IMR-90 (cell line): Measurements from ENCODE around the gene PANK2. TPM values are rescaled to one million over a fixed set of nuclear protein-coding genes. Genes with fewer than 3 reads are reported as not detected.

ENCODE experiments used
- ATAC-seq: fragments of 200-7000 bp; cut with Tn5 transposase; 2 replicates; pipeline ENCODE4 v1.9.1; 2020; ENCODE audit warnings: low read depth, mild to moderate bottlenecking, moderate library complexity
- BruUV-seq: library from RNA; stranded (reverse); fragments of 400-500 nt; replicated peaks from 2 replicates; lab custom pipeline; 2021; lab: Mats Ljungman, UMichigan
- CTCF ChIA-PET: fragments of 300-600 bp; formaldehyde crosslinking; extraction: SDS; loops from one replicate; lab custom pipeline; 2021; ENCODE audit warnings: antibody characterized with exemption; lab: Yijun Ruan, JAX
- POLR2A ChIA-PET: fragments of 300-600 bp; sonication (Branson Sonifier 250); formaldehyde crosslinking; loops from one replicate; lab custom pipeline; 2022; ENCODE audit warnings: antibody characterized with exemption; ENCODE audit not compliant: unreplicated experiment; lab: Charles Lee
- DNase-seq: peaks from one replicate; pipeline ENCODE4 v3.0.0; 2013
- H2AFZ ChIP-seq: replicated peaks from 2 replicates; pipeline ENCODE3; 2013; ENCODE audit warnings: low read length, mild to moderate bottlenecking; ENCODE audit not compliant: poor library complexity
- H2AK5ac ChIP-seq: 2 replicates; pipeline ENCODE4 v1.6.1; 2013; ENCODE audit warnings: low read depth, low read length, inconsistent platforms
- H2AK9ac ChIP-seq: replicated peaks from 2 replicates; pipeline ENCODE3; 2013; ENCODE audit warnings: mild to moderate bottlenecking, low read depth, low read length, moderate library complexity; ENCODE audit not compliant: poor library complexity
- H2BK120ac ChIP-seq: 2 replicates; pipeline ENCODE4 v1.6.1; 2013; ENCODE audit warnings: low read depth, low read length, inconsistent platforms
- H2BK15ac ChIP-seq: 3 replicates; pipeline ENCODE4 v1.6.1; 2013; ENCODE audit warnings: low read depth, low read length, inconsistent platforms
- H2BK20ac ChIP-seq: 2 replicates; pipeline ENCODE4 v1.6.1; 2013; ENCODE audit warnings: low read depth, mild to moderate bottlenecking, inconsistent platforms, low read length, moderate library complexity
- H2BK5ac ChIP-seq: 2 replicates; pipeline ENCODE4 v1.6.1; 2013; ENCODE audit warnings: mild to moderate bottlenecking, low read depth, low read length, inconsistent platforms; ENCODE audit not compliant: poor library complexity, severe bottlenecking
- H3K14ac ChIP-seq: replicated peaks from 2 replicates; pipeline ENCODE4 v1.6.1; 2013; ENCODE audit warnings: low read depth, low read length, inconsistent platforms
- H3K18ac ChIP-seq: 2 replicates; pipeline ENCODE4 v1.6.1; 2013; ENCODE audit warnings: low read depth, low read length, control low read depth
- H3K23ac ChIP-seq: 2 replicates; pipeline ENCODE4 v1.6.1; 2013; ENCODE audit warnings: low read depth, low read length, inconsistent platforms
- H3K27ac ChIP-seq: 2 replicates; pipeline ENCODE4 v1.5.1; 2013; ENCODE audit warnings: mild to moderate bottlenecking, control low read depth, low read length; ENCODE audit not compliant: insufficient read depth
- H3K27me3 ChIP-seq: 2 replicates; pipeline ENCODE4 v1.6.1; 2013; ENCODE audit warnings: low read length; ENCODE audit not compliant: control insufficient read depth, insufficient read depth
- H3K36me3 ChIP-seq: 2 replicates; pipeline ENCODE4 v1.6.1; 2013; ENCODE audit warnings: low read length, mixed read lengths; ENCODE audit not compliant: control insufficient read depth, insufficient read depth
- H3K4ac ChIP-seq: 2 replicates; pipeline ENCODE4 v1.6.1; 2013; ENCODE audit warnings: low read depth, low read length, inconsistent platforms
- H3K4me1 ChIP-seq: 2 replicates; pipeline ENCODE4 v1.6.1; 2013; ENCODE audit warnings: low read length, mixed read lengths; ENCODE audit not compliant: control insufficient read depth, insufficient read depth
- H3K4me2 ChIP-seq: 2 replicates; pipeline ENCODE4 v1.6.1; 2013; ENCODE audit warnings: low read depth, mild to moderate bottlenecking, control low read depth, low read length, moderate library complexity
- H3K4me3 ChIP-seq: 2 replicates; pipeline ENCODE4 v1.5.1; 2013; ENCODE audit warnings: low read depth, mild to moderate bottlenecking, control low read depth, low read length, moderate library complexity; ENCODE audit not compliant: insufficient read depth
- H3K56ac ChIP-seq: 2 replicates; pipeline ENCODE4 v1.6.1; 2013; ENCODE audit warnings: low read length, inconsistent platforms; ENCODE audit not compliant: insufficient read depth; ENCODE audit errors: extremely low read depth
- H3K79me1 ChIP-seq, 2 experiments: 2 replicates each; pipeline ENCODE4 v1.6.1; 2013; ENCODE audit warnings: low read length in 2 of 2, inconsistent platforms in 1 of 2, low read depth in 1 of 2
- H3K9ac ChIP-seq: 2 replicates; pipeline ENCODE4 v1.6.1; 2013; ENCODE audit warnings: low read depth, low read length, control low read depth
- H3K9me1 ChIP-seq: 2 replicates; pipeline ENCODE4 v1.6.1; 2013; ENCODE audit warnings: low read length, inconsistent platforms; ENCODE audit not compliant: insufficient read depth
- H3K9me3 ChIP-seq: 2 replicates; pipeline ENCODE4 v1.6.1; 2013; ENCODE audit warnings: low read length; ENCODE audit not compliant: control insufficient read depth, insufficient read depth
- H4K20me1 ChIP-seq: 2 replicates; pipeline ENCODE4 v1.6.1; 2013; ENCODE audit warnings: low read length, inconsistent platforms; ENCODE audit not compliant: insufficient read depth
- H4K5ac ChIP-seq: 2 replicates; pipeline ENCODE4 v1.6.1; 2013; ENCODE audit warnings: mild to moderate bottlenecking, low read depth, low read length, control low read depth
- H4K8ac ChIP-seq, 2 experiments: 2 replicates each; pipeline ENCODE4 v1.6.1; 2013; ENCODE audit warnings: low read depth in 2 of 2, low read length in 2 of 2, control low read depth in 1 of 2, inconsistent platforms in 1 of 2
- H4K91ac ChIP-seq: 2 replicates; pipeline ENCODE4 v1.6.1; 2013; ENCODE audit warnings: low read depth, low read length, inconsistent platforms; ENCODE audit not compliant: insufficient read depth
- CHD1 ChIP-seq: IDR thresholded peaks from 2 replicates; pipeline ENCODE4 v1.6.1; 2012; ENCODE audit warnings: low read depth, low read length, improper control_type of control experiment
- FOS ChIP-seq: fragments of 150-350 bp; IDR thresholded peaks from 2 replicates; pipeline ENCODE4 v1.6.1; 2016; ENCODE audit warnings: low read depth, low read length
- MAFK ChIP-seq: IDR thresholded peaks from 2 replicates; pipeline ENCODE4 v1.6.1; 2012; ENCODE audit warnings: low read depth, low read length, improper control_type of control experiment
- MAZ ChIP-seq: IDR thresholded peaks from 2 replicates; pipeline ENCODE4 v1.6.1; 2012; ENCODE audit warnings: low read depth, mild to moderate bottlenecking, low read length, improper control_type of control experiment, moderate library complexity, borderline replicate concordance
- MXI1 ChIP-seq: IDR thresholded peaks from 2 replicates; pipeline ENCODE4 v1.6.1; 2012; ENCODE audit warnings: low read depth, mild to moderate bottlenecking, low read length, moderate library complexity, borderline replicate concordance
- RAD21 ChIP-seq: IDR thresholded peaks from 2 replicates; pipeline ENCODE4 v1.6.1; 2012; ENCODE audit warnings: low read length, improper control_type of control experiment
- RCOR1 ChIP-seq: IDR thresholded peaks from 2 replicates; pipeline ENCODE4 v1.6.1; 2012; ENCODE audit warnings: mild to moderate bottlenecking, low read length, improper control_type of control experiment; ENCODE audit not compliant: insufficient replicate concordance
- dilution Hi-C: fragments of 300-500 bp; cut with HindIII; formaldehyde crosslinking; loops from one replicate; pipeline ENCODE4 v1.14.3; 2018; ENCODE audit warnings: low sequenced_read_pairs; ENCODE audit not compliant: unreplicated experiment
- in situ Hi-C: fragments of 300-500 bp; cut with MboI; formaldehyde crosslinking; loops from 3 replicates; pipeline ENCODE4 v1.14.3; 2019; ENCODE audit warnings: low sequenced_read_pairs, inconsistent platforms, mixed read lengths
- intact Hi-C: fragments of 100-400 bp; cut with micrococcal nuclease; formaldehyde crosslinking; loops from 2 replicates; pipeline ENCODE4 v1.10.0; 2022
- polyA plus RNA-seq, 3 experiments: library from polyadenylated mRNA; depleted of rRNA; stranded (reverse); fragments of >200 nt; gene quantifications; 2 replicates each; pipeline ENCODE4 v1.2.3, GENCODE V29; 2012; ENCODE audit warnings: low replicate concordance in 1 of 3
- total RNA-seq: library from RNA; depleted of rRNA; stranded (reverse); fragments of >200 nt; gene quantifications from 2 replicates; pipeline ENCODE4 v1.2.3, GENCODE V29; 2012
- TF ChIP-seq, protein P1 (sequence below): fragments of 150-350 bp; IDR thresholded peaks from 2 replicates; pipeline ENCODE4 v1.6.1; 2016; ENCODE audit warnings: low read depth, mild to moderate bottlenecking, low read length, moderate library complexity, borderline replicate concordance

PANK2 gene
- total and polyA plus RNA-seq, 2 of the 4 experiments (the other 2 are of a cell fraction), result 17.7 to 28.1 TPM

DNA sequence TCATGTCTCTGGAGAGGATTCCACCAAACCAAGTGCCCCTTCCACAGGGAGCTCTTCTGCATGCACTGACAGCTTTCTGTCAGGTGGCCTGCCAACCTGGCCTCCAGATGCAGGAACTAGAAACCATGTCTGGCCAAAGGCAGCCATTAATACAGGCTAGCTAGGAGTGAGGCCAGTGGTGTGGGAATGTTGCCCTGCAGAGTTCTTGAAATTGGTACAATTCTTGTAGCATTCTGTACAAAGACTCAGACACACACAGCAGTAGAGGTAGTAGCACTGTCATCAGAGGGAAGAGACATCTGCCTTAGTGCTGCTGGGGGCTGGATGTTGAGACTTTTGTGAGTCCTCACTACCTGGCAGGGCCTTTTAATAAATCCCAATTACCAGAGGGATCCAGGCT, 77.4 kb downstream of the PANK2 start:
- Histone ChIP-seq H3K27ac (no peak overlapping the region), H3K27me3 (no peaks in the 10 kb centered on the region), H2AK5ac (no peak overlapping the region), H3K9me3 (no peaks in the 10 kb centered on the region), H4K91ac (no peak overlapping the region), H3K14ac (0 out of 2 replicates have a peak overlapping the region, but pooled peaks have one; percentile 5), H2BK5ac (no peak overlapping the region), H3K18ac (no peak overlapping the region), H3K56ac (no peak overlapping the region), H3K4ac (no peak overlapping the region), H3K4me3 (no peak overlapping the region), H2AK9ac (peak overlapping the region; percentile 38), H3K4me2 (no peak overlapping the region), H2BK15ac (no peak overlapping the region), H3K36me3 (peaks cover 8% of the 10 kb centered on the region), H3K9me1 (peaks cover 15% of the 10 kb centered on the region), H4K8ac (no peak overlapping the region), H4K5ac (no peak overlapping the region), H2BK20ac (no peak overlapping the region), H3K9ac (no peak overlapping the region), H2BK120ac (no peak overlapping the region), H2AFZ (no peak overlapping the region), H3K4me1 (peaks cover 4% of the 10 kb centered on the region), H3K79me1 (peaks cover 24 to 64% of the 10 kb centered on the region in 2 experiments), H3K23ac (0 out of 2 replicates have a peak overlapping the region, but pooled peaks have one; percentile 42), H4K20me1 (peaks cover 37% of the 10 kb centered on the region)
- dilution Hi-C loops (no loop called here), in situ Hi-C loops (no loop called here), intact Hi-C loops (no loop called here)
- ATAC-seq (no peak), DNase-seq (no peak)
- ChIA-PET POLR2A (no interaction called here), CTCF (interaction anchor here (1.7 kb wide), 1 partner anchor 26 kb away, joined by 3 read pairs; no protein-coding TSS in a partner anchor)
- BruUV-seq, result no TSS peak
- TF ChIP-seq MAFK (no peak), MXI1 (no peak), RCOR1 (no peak), FOS (no peak), RAD21 (no peak), MAZ (no peak), CHD1 (no peak)
- TF ChIP-seq, protein P1, sequence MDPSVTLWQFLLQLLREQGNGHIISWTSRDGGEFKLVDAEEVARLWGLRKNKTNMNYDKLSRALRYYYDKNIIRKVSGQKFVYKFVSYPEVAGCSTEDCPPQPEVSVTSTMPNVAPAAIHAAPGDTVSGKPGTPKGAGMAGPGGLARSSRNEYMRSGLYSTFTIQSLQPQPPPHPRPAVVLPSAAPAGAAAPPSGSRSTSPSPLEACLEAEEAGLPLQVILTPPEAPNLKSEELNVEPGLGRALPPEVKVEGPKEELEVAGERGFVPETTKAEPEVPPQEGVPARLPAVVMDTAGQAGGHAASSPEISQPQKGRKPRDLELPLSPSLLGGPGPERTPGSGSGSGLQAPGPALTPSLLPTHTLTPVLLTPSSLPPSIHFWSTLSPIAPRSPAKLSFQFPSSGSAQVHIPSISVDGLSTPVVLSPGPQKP, result no peak
